Suprapubic skin (tissue), 3 donors: ENCODE data around the gene ATXN1.

Experiments used
- POLR2A ChIP-seq, 2 donors: fragments of 450-650 bp; IDR thresholded peaks; one replicate each; pipeline ENCODE4 v1.6.1; 2017; ENCODE audit warnings: antibody characterized with exemption in 2 of 2, mild to moderate bottlenecking in 2 of 2, moderate library complexity in 2 of 2
- TF ChIP-seq, protein P1 (sequence below), 2 donors: fragments of 200-600 bp in 1 of 2; fragments of 450-650 bp in 1 of 2; sonication (generic) in 1 of 2; IDR thresholded peaks; one replicate each; pipeline ENCODE4 v1.5.1; 2016 to 2019; ENCODE audit warnings: antibody characterized with exemption in 2 of 2, mild to moderate bottlenecking in 1 of 2, moderate library complexity in 1 of 2

DNA sequence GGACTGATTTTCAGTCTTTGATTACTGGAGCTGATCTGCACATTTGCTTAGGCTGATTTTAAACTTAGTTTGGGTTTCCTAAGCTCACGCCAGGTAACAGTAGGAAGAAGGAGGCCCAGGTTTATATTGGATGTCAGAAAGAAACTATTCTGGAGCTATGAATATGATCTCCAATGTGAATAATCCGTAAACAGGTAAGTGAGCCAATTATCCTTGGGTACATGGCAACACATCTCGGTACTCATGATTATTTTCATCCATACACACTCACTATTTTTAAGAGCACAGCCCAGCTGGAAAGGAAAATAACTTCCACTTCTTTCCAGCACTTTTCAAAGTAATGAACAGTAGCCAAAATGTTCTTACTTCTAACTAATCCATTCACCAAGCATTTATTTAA is 7.0 kb downstream of the ATXN1 start:
- TF ChIP-seq, protein P1, sequence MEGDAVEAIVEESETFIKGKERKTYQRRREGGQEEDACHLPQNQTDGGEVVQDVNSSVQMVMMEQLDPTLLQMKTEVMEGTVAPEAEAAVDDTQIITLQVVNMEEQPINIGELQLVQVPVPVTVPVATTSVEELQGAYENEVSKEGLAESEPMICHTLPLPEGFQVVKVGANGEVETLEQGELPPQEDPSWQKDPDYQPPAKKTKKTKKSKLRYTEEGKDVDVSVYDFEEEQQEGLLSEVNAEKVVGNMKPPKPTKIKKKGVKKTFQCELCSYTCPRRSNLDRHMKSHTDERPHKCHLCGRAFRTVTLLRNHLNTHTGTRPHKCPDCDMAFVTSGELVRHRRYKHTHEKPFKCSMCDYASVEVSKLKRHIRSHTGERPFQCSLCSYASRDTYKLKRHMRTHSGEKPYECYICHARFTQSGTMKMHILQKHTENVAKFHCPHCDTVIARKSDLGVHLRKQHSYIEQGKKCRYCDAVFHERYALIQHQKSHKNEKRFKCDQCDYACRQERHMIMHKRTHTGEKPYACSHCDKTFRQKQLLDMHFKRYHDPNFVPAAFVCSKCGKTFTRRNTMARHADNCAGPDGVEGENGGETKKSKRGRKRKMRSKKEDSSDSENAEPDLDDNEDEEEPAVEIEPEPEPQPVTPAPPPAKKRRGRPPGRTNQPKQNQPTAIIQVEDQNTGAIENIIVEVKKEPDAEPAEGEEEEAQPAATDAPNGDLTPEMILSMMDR (IDR thresholded peaks at IDR 0.05): no peak
- no peak for TF ChIP-seq POLR2A (IDR thresholded peaks at IDR 0.05)
